Motor neuron (in vitro differentiated cells): ENCODE measurements around the gene DOCK10. TPM values are rescaled to one million over a fixed set of nuclear protein-coding genes. Genes with fewer than 3 reads are reported as not detected.
A peak's percentile ranks its signal among the peaks of the same experiment; 100 is the strongest.

Source experiments
- ATAC-seq, 8 experiments: fragments of 200-7000 bp; cut with Tn5 transposase; replicated peaks in 6 of 8; 2 replicates each; pipeline ENCODE4 v1.8.0; 2021; ENCODE audit warnings: mild to moderate bottlenecking in 8 of 8, moderate library complexity in 8 of 8
- H3K27ac ChIP-seq, 2 donors: fragments of 250-450 bp; sonication (Bioruptor Pico); 2 replicates each; pipeline ENCODE4 v1.9.0; 2021; ENCODE audit warnings: antibody characterized with exemption in 2 of 2, mild to moderate bottlenecking in 2 of 2, moderate library complexity in 1 of 2
- H3K4me1 ChIP-seq, 2 donors: fragments of 250-450 bp; sonication (Bioruptor Pico); replicated peaks in 1 of 2; 2 replicates each; pipeline ENCODE4 v1.6.1; 2021; ENCODE audit warnings: antibody characterized with exemption in 2 of 2, mild to moderate bottlenecking in 2 of 2, moderate library complexity in 1 of 2
- H3K4me3 ChIP-seq, 5 donors: fragments of 250-450 bp; sonication (Bioruptor Pico); 2 replicates each; pipeline ENCODE4 v1.9.0; 2021; ENCODE audit warnings: antibody characterized with exemption in 5 of 5, mild to moderate bottlenecking in 5 of 5, moderate library complexity in 4 of 5
- WGBS, 10 experiments: fragments of 450-650 bp; shearing (Covaris generic); methylation state at CpG; one replicate each; pipeline ENCODE4 v1.0.0; 2022; 5-methylcytosine and 5-hydroxymethylcytosine counted together
- in situ Hi-C, 9 experiments: fragments of 400-800 bp; cut with MboI; loops; one replicate each; pipeline ENCODE4 v1.15.0; 2021; ENCODE audit warnings: low sequenced_read_pairs in 9 of 9, low pct_unique_long_range_greater_than_20kb in 2 of 9; ENCODE audit not compliant: unreplicated experiment in 9 of 9
- total RNA-seq, 8 experiments: library from RNA; unstranded; fragments of 300-600 nt; gene quantifications; 2 replicates each; pipeline versions ENCODE4 v1.2.3 to v1.2.4, GENCODE V29; 2022

The DOCK10 gene
- 100 to 1,000 TPM in 1 of 8 experiments, 10 to 100 TPM in 2, 1 to 10 TPM in 5; 1.7 to 151 (median 5.2) TPM for total RNA-seq

DNA sequence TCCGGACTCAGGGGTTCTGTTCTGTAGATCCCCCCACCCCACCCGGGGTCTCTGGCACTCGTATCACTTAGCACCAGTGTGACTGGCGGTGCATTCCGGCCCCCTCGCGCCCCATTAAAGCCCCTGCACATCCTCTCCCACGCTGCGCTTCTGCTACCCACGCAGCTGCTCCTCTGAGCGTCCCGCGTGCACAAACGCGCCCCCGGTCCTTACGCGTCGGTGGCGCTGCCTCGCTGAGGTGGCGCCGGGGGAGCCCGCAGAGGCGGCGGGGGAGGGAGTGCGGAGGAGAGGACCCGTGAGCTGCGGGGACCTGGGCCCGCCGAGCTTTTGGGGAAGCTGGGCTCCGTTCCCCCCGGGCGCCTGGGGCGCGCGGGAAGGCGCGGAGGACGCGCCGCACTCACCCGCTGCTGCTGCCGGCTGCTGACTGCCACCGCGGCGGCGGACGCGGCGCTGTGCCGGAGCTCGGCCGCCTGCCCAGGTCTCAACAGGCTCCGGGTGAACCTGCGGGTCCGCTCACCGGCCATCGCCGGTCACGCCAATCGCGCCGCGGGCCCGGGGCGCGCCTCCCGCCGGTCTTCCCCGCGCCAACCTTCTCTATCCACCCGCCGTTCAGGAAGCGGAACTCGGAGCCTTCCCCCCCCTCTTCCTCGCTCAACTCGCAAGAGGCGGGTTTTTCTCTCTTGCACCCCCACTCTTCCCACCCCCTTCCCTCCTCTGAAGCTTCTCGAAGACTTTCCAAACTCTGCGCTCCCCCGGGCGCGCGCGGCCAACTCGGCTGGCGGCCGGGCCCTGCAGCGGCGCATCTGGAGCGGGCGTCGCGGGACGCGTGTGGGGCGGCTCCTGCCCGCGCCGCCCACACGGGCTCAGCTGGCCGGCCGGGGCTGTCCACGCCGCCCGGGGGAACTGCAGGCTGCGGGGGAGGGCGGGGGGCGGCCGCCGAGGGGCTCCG is at the start of gene DOCK10:
Gene DOCK10, minus strand, starts transcription at position 618 of the 949 bp plus-strand sequence. Its CDS starts 94 bp downstream, at position 524.
- WGBS, 10 experiments, result no CpG with 5 or more reads among the region's 113 CpGs
- Histone ChIP-seq H3K27ac (no peak within 1 kb of the TSS), H3K4me3 (peak within 1 kb of the TSS; percentile 48 to 52 (median 50)), H3K4me1 (peaks cover 0 to 7% of the 10 kb centered on the region in 2 donors)
- in situ Hi-C loops, result no loop called here
- peak; percentile 68 to 85 (median 80) for ATAC-seq

DNA sequence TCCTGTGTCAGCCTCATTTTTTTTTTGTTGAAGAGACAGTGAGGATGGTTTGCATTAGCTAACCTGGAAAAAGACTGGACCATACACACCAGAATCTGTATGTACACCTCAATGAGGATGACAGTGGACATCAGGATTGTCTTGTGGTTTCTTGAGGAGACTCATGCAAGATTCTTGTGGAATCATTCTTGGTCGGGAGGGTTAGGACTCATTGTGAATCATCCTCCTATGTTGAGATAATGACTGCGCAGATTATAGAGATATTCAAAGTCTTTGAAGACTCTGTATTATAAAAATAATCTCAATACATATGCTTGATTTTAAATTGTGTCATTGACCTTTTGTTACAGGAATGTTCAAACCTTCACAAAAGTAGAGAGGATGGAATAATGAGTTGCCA is 49.1 kb upstream of the DOCK10 start:
- peaks cover 0 to 7% of the 10 kb centered on the region in 2 donors for H3K4me1 ChIP-seq
- no peak overlapping the region for H3K27ac ChIP-seq
- ATAC-seq, result peak in 2 of 8 experiments; percentile 87
- no peak overlapping the region for H3K4me3 ChIP-seq
- in situ Hi-C loops, result no loop called here
- WGBS, 10 experiments, result 0 to 100% (median 78%) methylated on average over 1 to 2 of the region's 2 CpGs; no CpG with 5 or more reads in 1 of the 10 experiments

DNA sequence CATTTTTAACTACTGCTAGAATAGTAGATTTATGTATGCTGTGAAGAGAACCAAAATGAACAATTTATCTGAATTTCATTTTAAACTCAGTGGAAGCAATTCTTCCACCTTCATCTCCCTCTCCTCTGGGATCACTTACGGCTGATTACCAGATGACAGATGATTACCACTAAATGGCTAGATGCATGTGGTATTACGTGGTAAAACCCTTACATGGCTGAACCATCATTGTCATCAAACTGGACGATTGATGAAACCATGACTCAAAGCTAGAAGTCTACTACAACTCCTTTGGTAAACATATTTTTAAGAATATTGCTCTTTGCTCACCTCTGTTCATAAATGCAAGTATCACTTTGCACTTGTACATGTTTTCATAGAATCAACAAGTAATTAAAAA is 48.5 kb upstream of the DOCK10 start:
- H3K27ac ChIP-seq, result no peak overlapping the region
- in situ Hi-C loops, result no loop called here
- 20 to 59% (median 36%) methylated on average over 1 to 3 of the region's 3 CpGs; no CpG with 5 or more reads in 1 of the 10 experiments for WGBS, 10 experiments
- peaks cover 0 to 7% of the 10 kb centered on the region in 2 donors for H3K4me1 ChIP-seq
- no peak overlapping the region for H3K4me3 ChIP-seq
- ATAC-seq, result peak in 1 of 8 experiments; percentile 68

DNA sequence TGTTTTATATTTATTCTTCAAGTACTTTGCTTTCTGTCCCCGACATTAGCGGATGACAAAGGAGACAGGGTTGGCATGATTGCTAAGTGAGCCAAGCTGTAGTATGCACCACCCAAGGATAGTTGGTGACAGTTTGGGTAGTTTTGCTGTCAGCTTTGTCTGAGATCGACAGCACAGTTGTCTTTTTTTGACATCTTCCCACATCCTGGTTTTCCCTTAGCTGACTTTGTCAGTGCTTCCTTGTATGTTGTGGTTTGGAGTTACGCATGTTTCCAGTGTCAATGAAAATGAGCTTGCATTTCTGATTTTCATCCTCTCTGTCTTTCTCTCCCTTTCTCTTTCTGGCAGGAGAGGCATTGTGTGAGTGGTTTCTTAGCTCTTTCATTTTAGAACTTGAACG is 44.6 kb upstream of the DOCK10 start:
- in situ Hi-C loops, result no loop called here
- no peak overlapping the region for H3K4me3 ChIP-seq
- H3K4me1 ChIP-seq, result peaks cover 0 to 7% of the 10 kb centered on the region in 2 donors
- WGBS, 10 experiments, result 43 to 100% (median 83%) methylated on average over 1 to 5 of the region's 5 CpGs
- no peak for ATAC-seq
- H3K27ac ChIP-seq, result no peak overlapping the region

DNA sequence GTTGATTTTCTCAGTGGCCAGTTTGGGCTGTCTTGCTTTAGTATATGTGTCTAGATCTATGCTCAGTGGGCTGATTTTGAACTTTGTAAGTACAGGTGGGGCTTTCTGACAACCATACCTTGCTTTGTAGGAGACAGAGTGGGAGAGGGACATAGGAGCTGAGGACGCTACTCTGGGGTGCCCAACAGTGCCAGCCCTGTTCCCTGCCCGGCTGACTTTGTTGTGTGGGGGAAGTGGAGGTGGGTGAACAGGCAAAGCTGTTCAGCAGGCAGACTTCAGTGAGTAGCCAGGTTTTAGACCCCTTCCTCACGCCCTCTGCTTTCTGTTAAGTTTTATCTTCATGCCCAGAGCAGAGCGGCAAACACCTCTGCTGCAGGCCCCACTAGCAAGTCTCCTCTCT is 44.2 kb upstream of the DOCK10 start:
- Histone ChIP-seq H3K27ac (no peak overlapping the region), H3K4me1 (peaks cover 0 to 7% of the 10 kb centered on the region in 2 donors), H3K4me3 (no peak overlapping the region)
- in situ Hi-C loops, result no loop called here
- ATAC-seq, result no peak
- 64 to 100% (median 83%) methylated on average over 1 to 4 of the region's 4 CpGs; no CpG with 5 or more reads in 5 of the 10 experiments for WGBS, 10 experiments

DNA sequence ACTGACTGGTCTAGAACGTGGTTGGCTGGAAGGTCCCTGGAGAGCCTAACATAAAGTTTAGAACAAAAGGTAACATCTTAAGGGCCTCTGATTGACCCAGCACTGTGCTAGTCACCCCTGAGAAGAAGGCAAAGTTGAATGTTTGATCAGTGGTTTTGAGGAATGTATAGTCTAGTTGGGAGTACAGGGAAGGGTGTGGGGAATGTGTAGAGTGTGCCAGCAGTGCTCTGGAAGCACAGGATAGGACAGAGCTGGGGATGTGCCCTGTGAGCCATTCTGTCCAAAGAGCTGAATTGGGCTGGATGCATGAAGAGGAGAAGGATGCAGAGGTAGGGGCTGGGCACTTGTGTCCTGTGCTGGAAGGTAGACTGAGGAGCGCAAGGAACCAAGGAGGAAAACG is 41.0 kb upstream of the DOCK10 start:
- in situ Hi-C loops, result no loop called here
- Histone ChIP-seq H3K4me3 (no peak overlapping the region), H3K27ac (no peak overlapping the region), H3K4me1 (no peaks in the 10 kb centered on the region)
- WGBS, 10 experiments, result 64 to 100% (median 90%) methylated on average over 1 to 3 of the region's 3 CpGs
- ATAC-seq, result no peak

DNA sequence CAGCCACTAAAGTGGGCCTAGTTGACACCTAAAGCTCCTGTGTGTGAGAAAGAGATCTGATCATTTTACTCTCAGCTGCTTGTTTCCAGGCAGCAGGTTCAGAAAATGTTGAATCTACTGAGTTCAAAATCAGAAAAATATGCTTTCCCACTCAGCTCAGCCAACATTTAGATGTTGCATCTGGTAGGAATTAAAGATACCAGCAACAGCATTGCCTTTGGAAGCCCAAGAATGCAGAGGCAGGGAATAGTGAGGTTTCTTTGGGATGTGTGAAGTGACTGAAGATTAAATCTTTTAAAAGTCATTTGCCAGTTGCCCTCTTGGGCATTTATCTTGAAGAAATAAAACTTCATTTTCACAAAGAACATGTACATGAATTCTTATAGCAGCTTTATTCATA is 33.9 kb upstream of the DOCK10 start:
- ATAC-seq, result no peak
- H3K4me3 ChIP-seq, result no peak overlapping the region
- H3K4me1 ChIP-seq, result no peaks in the 10 kb centered on the region
- in situ Hi-C loops, result no loop called here
- H3K27ac ChIP-seq, result no peak overlapping the region

DNA sequence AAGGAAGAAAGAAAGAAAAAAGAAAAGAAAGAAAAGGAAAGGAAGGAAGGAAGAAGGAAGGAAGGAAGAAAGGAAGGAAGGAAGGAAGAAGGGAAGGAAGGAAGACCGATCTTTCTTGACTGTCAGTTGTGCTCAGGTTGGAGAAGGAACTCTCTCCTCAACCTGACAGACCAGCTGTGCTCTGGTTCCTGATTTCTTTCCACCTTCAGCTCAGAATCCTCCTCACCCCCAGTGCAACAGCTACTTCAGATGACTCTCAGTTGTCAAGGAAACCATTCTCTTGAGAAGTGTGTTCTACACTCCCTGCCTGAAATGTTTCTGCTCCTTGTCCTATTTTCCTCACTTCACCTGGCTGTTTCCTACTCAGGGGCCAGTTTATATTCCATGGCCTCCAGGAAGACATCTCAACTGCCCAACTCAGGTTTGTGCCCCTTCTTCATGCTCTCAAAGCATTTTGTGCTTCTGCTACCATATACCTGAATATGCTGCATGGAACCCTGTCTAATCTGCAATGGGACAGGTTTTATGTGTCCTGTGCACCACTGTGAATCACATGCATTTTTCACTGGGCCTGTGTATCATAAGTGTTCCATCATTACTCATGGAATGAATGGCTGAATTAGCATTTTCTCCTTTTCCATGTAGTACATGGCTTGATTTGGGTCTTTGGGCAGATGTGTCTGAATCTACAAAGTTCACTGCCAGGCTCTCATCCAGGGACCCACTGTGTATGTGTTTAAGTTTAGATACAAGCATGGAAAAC is 32.8 kb upstream of the DOCK10 start:
- no peak overlapping the region for H3K27ac ChIP-seq
- H3K4me3 ChIP-seq, result no peak overlapping the region
- in situ Hi-C loops, result no loop called here
- no peaks in the 10 kb centered on the region for H3K4me1 ChIP-seq
- ATAC-seq, result peak in 2 of 8 experiments; percentile 39 to 53
- WGBS, 10 experiments, result 71 to 100% (median 74%) methylated on average over 1 of the region's 1 CpG; no CpG with 5 or more reads in 4 of the 10 experiments

DNA sequence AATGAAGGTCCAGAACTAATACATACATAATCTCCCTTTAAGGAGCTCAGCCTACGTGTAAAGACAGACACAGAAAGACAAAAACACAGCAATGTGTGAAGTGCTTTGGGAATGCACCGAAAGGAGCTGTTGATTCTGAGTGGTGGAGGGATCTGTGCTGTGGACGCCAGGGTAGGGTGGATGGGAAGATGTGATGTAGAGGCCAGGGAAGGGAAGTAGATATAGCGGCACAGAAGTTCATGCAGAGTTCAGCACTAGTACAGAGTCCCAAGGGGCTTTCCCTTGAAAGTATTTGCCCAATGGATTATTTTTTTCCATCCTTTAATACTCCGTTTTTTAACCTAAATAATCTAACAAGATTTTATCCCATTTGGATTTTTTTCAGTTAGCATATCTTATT is 32.1 kb upstream of the DOCK10 start:
- no peak overlapping the region for H3K4me3 ChIP-seq
- no peak overlapping the region for H3K27ac ChIP-seq
- no peak for ATAC-seq
- 47 to 88% (median 78%) methylated on average over 1 to 5 of the region's 5 CpGs for WGBS, 10 experiments
- H3K4me1 ChIP-seq, result no peaks in the 10 kb centered on the region
- in situ Hi-C loops, result no loop called here

DNA sequence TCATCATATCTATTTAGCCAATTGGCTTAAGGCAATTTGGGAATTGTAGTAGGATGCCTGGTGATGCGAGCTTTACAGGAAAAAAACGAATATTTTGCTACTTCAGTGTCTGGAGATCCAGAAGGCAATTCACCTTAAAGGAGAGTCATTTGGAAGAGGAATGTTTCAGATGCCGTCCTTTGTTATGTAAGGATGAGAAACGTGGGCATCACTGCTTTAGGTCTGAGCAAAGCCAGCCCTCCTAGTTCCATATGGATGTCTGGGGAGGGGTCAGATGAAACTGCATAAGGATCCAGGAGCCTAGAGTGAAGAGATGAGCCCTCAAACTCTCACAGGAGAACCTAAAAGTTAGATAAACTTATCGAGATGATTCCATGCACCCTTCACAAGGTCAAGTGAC is 30.9 kb upstream of the DOCK10 start:
- H3K4me3 ChIP-seq, result no peak overlapping the region
- in situ Hi-C loops, result no loop called here
- ATAC-seq, result no peak
- no peak overlapping the region for H3K27ac ChIP-seq
- no peaks in the 10 kb centered on the region for H3K4me1 ChIP-seq
- WGBS, 10 experiments, result 36 to 71% (median 60%) methylated on average over 1 to 5 of the region's 5 CpGs; no CpG with 5 or more reads in 1 of the 10 experiments

DNA sequence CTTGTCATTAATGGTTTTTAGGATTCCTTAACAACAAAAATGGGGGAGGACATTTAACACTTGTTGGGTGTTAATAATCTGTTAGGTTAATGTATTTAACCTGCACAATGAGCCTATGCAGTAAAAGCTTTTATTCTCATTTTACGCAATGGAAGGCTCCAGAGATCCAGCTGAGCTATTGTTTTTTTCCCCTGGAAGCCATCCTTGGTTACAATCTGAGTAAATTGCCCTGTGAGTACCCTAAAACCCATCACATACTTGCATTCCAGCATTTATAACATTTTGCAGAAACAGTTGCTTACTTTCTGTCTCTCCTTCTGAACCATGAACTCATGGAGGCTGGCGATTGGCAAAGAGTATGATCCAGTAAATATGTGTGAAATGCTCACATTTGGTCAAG is 30.2 kb upstream of the DOCK10 start:
- no peak for ATAC-seq
- in situ Hi-C loops, result no loop called here
- H3K27ac ChIP-seq, result no peak overlapping the region
- no peak overlapping the region for H3K4me3 ChIP-seq
- 67 to 100% (median 90%) methylated on average over 1 to 2 of the region's 2 CpGs; no CpG with 5 or more reads in 2 of the 10 experiments for WGBS, 10 experiments
- no peaks in the 10 kb centered on the region for H3K4me1 ChIP-seq

DNA sequence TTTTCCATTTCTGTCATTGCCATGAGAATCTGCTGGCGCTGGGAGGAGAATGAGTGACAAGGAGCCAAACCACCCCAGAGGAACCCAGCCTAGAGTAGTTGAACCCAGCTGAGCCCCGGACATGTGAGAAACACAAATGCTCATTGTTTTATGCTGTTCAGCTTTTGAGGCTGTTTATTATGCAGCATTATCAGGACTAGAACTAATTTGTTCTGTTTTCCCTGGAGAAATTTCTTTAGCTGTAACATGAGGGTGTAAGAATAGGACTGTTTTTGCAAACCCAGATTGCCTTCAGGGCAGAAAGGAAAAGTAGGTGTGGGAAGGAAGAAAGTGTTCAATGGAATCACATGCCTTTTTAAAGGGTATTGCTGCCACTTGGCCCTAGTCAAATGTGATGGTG is 28.5 kb upstream of the DOCK10 start:
- H3K27ac ChIP-seq, result no peak overlapping the region
- WGBS, 10 experiments, result 42 to 100% (median 83%) methylated on average over 1 to 2 of the region's 2 CpGs; no CpG with 5 or more reads in 4 of the 10 experiments
- no peak for ATAC-seq
- H3K4me3 ChIP-seq, result no peak overlapping the region
- in situ Hi-C loops, result no loop called here
- no peaks in the 10 kb centered on the region for H3K4me1 ChIP-seq

DNA sequence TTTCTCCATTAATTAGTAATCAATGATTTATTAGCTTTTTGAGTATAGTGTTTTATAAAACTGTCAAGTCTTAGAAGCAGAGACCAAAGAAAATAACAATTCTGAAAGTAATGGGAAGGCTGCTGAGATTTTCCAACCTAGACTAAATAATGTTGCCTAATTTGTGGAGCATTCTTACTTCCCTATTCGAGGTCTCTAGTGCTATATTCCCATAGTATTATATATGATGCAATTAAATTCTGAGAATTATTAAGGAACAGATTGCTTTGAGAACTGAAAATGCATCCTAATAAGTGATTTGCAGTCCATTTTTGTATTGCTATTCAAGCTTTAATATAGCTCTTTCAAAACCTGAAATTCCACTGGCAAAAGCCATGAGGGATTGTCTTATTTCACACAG is 27.7 kb upstream of the DOCK10 start:
- in situ Hi-C loops, result no loop called here
- 0 to 71% (median 30%) methylated on average over 1 of the region's 1 CpG; no CpG with 5 or more reads in 1 of the 10 experiments for WGBS, 10 experiments
- no peak for ATAC-seq
- Histone ChIP-seq H3K4me3 (no peak overlapping the region), H3K27ac (no peak overlapping the region), H3K4me1 (no peaks in the 10 kb centered on the region)
